Germinal center (tissue), 1 donor: ENCODE results near the gene LFNG.
"Not testable (repeated sequence)": the region's sequence is repeated elsewhere in the genome, so short reads cannot be mapped to it uniquely, and the experiment has no call there.

ENCODE experiments used
- DNase-seq: peaks from one replicate; pipeline ENCODE4 v3.0.0; 2012; ENCODE audit warnings: mixed read lengths, low spot score

Gene LFNG

GRCh38 chr7:2544541-2545188 lies 25.1 kb downstream of the LFNG start:
- DNase-seq, result no peak

GRCh38 chr7:2545746-2546425 lies 26.3 kb downstream of the LFNG start:
- no peak for DNase-seq

- DNase-seq, result no peak
These were observed 27.4 kb downstream of the LFNG start for GRCh38 chr7:2546776-2547586.

- no peak for DNase-seq
These were observed 31.8 kb downstream of the LFNG start for GRCh38 chr7:2551418-2551817.

DNA sequence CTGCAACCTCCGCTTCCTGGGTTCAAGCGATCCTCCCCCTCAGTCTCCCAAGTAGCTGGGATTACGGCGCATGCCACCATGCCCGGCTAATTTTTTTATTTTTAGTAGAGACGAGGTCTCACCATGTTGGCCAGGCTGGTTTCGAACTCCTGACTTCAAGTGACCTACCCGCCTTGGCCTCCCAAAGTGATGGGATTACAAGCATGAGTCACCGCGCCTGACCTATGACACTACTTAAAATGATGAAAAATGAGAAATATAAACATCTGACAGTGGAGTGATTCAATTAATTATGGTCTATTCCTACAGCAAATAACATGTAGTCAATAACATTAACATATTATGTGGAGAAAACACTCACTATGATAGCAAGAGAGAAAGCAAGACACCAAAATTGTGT lies 33.5 kb downstream of the LFNG start:
- DNase-seq, result no peak

DNA sequence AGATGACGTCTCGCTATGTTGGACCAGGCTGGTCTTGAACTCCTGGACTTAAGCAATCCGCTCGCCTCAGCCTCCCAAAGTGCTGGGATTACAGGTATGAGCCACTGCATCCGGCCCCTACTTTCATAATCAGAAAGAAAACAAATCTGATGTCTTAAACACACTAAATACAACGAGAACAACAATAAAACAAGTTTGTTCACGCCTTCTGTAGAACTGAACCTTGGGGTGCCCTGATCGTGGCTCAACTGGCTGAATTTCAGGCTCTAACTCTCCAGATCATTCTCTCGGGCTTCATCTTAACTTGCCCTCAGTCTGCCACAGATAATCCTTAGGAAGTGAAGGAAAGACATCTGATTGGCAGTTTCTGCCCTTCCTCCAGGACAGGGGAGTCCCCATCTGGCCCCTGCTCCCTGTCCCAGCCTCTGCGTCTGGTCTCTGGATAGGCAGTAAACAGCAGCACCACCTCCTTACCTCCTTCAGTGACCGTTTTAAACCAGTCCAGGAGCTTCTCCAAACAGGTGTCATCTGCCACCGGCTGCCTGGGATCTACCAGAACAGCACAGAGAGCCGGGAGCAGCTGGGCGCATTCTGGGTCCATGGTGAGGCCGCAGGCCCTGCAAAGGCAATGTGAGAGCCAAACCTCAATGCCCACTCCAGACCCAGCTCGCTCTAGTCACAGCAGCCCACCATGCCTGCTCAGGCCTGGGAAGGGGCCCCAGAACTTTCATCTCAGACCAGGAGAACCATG lies 34.4 kb downstream of the LFNG start:
- no peak for DNase-seq

DNA sequence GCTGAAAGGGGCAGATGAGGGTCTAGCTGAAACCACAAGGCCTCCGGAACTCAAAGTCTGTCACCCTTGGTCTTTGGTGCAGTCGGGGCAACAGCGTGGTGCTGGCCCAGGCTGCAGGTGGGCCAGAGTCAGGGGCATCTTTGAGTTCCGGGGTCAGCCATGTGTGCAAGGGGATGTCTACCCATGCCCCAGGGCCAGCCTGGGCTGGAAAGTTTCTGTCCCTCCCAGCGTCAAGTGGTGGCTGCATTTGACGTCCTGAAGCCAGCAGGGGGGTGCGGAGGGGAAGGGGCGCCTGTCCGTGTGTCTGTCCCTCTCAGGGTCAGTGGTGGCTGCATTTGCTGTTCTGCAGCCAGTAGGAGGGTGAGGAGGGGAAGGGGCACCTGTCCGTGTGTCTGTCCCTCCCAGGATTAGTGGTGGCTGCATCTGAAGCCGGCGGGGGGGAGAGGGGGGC lies 35.1 kb downstream of the LFNG start:
- peak; percentile 36 for DNase-seq

GRCh38 chr7:2555121-2556052 lies 35.8 kb downstream of the LFNG start, which contains the start of gene BRAT1:
Gene BRAT1 (minus strand): TSS chr7:2555524. CDS start chr7:2554431, 1,093 bp downstream.
- DNase-seq, result peak; percentile 97

DNA sequence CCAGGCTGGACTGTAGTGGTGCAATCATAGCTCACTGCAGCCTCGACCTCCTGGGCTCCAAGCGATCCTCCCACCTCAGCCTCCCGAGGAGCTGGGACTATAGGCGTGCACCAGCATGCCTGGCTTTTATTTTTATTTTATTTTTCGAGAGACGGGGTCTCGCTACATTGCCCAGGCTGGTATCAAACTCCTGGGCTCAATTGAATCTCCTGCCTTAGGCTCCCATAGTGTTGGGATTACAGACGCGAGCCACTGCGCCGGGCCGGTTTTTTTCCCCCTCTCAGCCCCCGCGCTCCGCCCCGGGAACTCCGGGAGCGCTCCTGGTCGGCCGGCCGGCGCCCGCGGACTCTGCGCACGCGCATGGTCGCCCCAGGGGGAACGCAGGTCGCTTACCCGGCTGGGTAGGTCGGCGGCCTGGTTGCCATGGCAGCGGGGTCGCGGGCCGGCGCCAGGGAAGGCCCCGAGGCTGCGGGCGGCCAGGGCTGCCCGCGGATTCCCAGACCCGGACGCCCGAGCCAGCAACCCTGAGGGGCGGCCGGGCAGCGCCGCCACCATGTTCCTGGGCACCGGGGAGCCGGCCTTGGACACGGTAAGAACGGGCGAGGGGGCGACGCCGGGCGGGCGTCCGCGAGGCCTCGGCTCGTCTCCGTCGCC lies 39.2 kb downstream of the LFNG start, which contains the start of gene IQCE:
IQCE (plus strand) TSS at position 351 of the 654 bp plus-strand sequence; CDS start at position 554, 203 bp downstream.
- peak; percentile 87 for DNase-seq

DNA sequence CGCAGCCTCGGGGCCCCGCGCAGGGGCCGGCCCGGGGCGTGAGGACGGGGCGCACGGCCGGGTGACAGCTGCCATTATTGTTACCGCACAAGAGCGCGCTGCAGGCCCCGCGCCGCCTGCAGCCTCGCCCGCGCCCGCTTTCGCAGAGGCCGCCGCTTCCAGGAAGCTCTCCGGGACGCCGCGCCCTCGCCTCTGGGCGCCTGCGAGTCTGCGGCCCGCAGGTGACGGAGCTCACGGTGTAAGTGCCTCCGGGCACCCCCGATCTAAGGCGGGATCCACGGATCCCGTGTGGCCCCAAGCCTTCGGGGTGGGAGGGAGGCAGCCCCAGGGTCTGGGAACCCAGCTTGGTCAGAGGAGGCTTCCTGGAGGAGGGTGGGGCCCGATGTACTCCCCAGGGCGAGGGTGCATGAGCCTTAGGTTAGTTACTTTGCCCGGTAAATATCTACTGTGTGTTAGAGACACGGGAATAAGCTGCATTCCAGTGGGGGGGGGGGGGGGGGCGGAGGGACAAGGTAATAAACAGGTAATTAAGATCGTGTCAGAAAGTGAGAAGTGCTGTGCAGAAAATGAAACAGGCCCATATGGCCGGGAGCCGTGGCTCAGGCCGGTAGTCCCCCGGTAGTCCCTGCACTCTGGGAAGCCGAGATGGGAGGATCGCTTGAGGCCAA lies 39.8 kb downstream of the LFNG start:
- no peak for DNase-seq

DNA sequence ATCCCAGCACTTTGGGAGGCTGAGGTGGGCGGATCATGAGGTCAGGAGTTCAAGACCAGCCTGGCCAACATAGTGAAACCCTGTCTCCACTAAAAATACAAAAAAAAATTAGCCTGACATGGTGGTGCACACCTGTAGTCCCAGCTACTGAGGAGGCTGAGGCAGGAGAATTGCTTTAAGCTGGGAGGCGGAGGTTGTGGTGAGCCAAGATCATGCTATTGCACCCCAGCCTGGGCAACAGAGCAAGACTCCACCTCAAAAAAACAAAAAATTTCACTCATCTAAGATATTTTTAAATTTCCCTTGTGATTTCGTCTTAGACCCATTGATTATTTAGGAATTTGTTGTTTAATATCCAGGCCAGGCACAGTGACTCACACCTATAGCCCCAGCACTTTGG lies 44.4 kb downstream of the LFNG start:
- not testable (repeated sequence) for DNase-seq

DNA sequence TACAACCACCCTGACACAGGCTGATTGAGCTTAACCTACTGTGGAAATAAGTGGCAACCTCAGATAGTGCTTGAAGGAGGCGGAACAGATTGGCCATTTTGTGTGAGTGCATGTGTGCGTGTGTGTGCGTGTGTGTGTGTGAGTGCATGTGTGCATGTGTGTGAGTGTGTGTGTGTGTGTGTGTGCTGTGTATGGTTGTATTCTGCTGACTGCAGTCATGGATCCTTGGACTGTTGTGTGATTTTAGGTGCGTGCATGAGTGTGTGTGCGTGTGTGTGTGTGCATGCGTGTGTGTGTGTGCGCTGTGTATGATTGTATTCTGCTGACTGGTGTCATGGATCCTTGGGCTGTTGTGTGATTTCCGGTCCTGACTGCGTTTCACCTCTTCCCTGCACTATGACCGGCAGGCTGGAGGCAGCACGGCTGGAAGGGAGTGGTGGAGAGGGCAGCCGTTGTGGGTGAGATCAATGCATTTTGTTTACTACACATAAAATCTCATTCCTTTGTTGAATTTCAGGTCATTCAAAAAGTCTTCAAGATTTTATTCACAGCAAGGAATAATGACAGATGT lies 45.5 kb downstream of the LFNG start:
- DNase-seq, result no peak

GRCh38 chr7:2566348-2566889 lies 46.8 kb downstream of the LFNG start:
- DNase-seq, result no peak

GRCh38 chr7:2566890-2567678 lies 47.5 kb downstream of the LFNG start:
- DNase-seq, result peak; percentile 53

DNA sequence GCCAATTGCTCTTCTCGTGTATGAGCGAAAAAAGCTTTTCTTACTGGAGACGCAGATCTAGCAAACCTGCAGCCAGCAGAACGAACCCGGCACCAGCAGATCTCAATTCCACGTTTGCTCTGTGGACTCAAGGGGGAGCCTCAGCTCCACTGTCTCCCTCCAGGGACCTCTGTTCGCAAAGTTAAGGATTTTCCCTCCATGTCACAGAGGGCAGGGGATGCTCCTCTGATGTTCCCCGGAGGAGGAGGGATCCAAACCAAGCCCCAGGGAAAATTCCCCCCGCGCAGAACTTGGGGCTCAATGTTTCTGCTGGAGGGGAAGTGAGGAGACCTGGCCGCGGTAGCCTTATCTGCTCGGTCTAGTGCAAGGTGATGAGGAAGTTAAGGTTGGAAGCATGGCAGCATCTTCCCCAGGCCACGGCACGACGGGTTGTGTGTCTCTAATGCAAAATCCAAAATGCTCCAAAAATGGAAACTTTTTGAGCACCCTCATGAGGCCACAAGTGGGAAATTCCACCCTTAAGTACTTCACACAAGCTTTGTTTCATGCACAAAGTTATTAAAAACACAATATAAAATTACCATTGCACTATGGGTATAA lies 48.2 kb downstream of the LFNG start:
- DNase-seq, result no peak

GRCh38 chr7:2568521-2569223 lies 49.1 kb downstream of the LFNG start:
- no peak for DNase-seq

DNA sequence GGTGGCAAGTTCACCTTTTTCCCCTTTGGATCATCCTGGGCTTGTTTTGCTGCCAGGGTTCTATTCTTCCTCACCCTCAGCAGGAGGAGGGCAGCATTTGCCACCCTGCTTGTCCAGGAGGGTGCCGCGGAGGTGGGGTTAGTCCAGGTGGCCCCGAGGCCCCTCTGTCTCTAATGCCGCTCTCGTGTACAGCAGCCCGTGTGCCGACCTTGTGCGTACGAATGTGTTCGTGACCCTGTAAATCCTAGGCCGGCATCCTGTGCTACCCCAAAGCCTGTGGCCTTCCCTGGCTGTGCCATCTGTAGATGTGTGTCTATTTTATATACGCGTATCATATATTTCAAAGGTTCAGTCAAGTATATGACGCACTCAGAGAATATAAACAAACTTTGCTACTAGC lies 49.8 kb downstream of the LFNG start:
- no peak for DNase-seq
